Neural crest cell (in vitro differentiated cells): ENCODE data around the gene PCSK5. TPM values are rescaled to one million over a fixed set of nuclear protein-coding genes. Genes with fewer than 3 reads are reported as not detected.

Experiments
- DNase-seq: peaks from one replicate; pipeline ENCODE4 v3.0.0; 2021; ENCODE audit warnings: low read depth, mixed read lengths, low spot score
- H3K27ac Mint-ChIP-seq: one replicate; pipeline ENCODE4 v1.8.0; 2021; ENCODE audit warnings: mild to moderate bottlenecking, mixed read lengths; ENCODE audit not compliant: unreplicated experiment
- H3K27me3 Mint-ChIP-seq: 2 replicates; pipeline ENCODE4 v1.8.0; 2021; ENCODE audit warnings: low read depth, mild to moderate bottlenecking, mixed read lengths
- H3K36me3 Mint-ChIP-seq: 2 replicates; pipeline ENCODE4 v1.8.0; 2021; ENCODE audit warnings: low read depth, mild to moderate bottlenecking, mixed read lengths
- H3K4me1 Mint-ChIP-seq: 2 replicates; pipeline ENCODE4 v1.8.0; 2021; ENCODE audit warnings: mixed read lengths
- H3K4me3 Mint-ChIP-seq: one replicate; pipeline ENCODE4 v1.8.0; 2021; ENCODE audit warnings: mild to moderate bottlenecking, mixed read lengths
- H3K9me3 Mint-ChIP-seq: 2 replicates; pipeline ENCODE4 v1.8.0; 2021; ENCODE audit warnings: mixed read lengths
- total RNA-seq: library from RNA; stranded (reverse); gene quantifications from 2 replicates; pipeline ENCODE4 v1.2.1, GENCODE V29; 2021
- TF ChIP-seq, protein P1 (sequence below): fragments of 200-600 bp; sonication (generic); conservative IDR thresholded peaks from 2 replicates; pipeline ENCODE4 v1.5.0; 2021; ENCODE audit warnings: antibody characterized with exemption, mild to moderate bottlenecking

Gene PCSK5
- total RNA-seq, 1 donor from 2014 or later = 3.1 TPM

DNA sequence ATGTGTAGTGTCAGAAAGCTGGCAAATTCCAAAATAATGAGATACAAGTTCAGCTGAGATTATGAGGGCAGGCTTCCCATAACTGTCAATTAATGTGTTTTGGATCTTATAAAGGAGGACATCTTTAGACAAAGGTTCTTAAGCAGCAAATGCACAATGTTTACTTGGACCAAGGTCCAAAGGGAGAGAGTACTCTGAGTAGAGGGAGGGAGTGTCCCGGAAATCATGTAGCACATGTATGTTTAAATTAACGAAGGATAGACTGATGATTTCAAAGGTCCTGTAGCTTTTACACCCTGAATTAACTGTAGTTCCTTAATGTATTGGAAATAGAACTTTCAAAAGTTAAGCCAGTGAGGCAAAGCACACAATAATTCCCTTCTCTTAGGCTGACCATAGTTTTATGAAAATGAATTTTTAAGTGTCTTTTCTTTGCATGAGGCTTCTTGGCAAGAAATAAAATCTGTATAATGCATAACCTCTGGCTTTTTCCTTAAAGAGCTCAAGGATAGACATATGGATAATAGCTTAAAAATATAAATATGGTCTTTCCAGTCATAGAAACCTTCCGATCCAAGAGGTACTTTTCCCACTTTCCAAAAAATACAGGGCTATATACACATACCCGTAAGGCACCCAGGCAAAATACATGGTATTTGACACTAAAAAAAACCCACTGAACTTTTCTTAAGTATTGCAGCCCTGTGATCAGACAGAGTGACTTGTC is 93.0 kb downstream of the PCSK5 start:
- H3K4me3 Mint-ChIP-seq = no peak overlapping the region
- no peak overlapping the region for H3K27ac Mint-ChIP-seq
- TF ChIP-seq, protein P1, sequence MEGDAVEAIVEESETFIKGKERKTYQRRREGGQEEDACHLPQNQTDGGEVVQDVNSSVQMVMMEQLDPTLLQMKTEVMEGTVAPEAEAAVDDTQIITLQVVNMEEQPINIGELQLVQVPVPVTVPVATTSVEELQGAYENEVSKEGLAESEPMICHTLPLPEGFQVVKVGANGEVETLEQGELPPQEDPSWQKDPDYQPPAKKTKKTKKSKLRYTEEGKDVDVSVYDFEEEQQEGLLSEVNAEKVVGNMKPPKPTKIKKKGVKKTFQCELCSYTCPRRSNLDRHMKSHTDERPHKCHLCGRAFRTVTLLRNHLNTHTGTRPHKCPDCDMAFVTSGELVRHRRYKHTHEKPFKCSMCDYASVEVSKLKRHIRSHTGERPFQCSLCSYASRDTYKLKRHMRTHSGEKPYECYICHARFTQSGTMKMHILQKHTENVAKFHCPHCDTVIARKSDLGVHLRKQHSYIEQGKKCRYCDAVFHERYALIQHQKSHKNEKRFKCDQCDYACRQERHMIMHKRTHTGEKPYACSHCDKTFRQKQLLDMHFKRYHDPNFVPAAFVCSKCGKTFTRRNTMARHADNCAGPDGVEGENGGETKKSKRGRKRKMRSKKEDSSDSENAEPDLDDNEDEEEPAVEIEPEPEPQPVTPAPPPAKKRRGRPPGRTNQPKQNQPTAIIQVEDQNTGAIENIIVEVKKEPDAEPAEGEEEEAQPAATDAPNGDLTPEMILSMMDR = no peak
- DNase-seq = no peak
- no peaks in the 10 kb centered on the region for H3K9me3 Mint-ChIP-seq
- H3K4me1 Mint-ChIP-seq = no peaks in the 10 kb centered on the region
- no peaks in the 10 kb centered on the region for H3K27me3 Mint-ChIP-seq
- H3K36me3 Mint-ChIP-seq = no peaks in the 10 kb centered on the region

DNA sequence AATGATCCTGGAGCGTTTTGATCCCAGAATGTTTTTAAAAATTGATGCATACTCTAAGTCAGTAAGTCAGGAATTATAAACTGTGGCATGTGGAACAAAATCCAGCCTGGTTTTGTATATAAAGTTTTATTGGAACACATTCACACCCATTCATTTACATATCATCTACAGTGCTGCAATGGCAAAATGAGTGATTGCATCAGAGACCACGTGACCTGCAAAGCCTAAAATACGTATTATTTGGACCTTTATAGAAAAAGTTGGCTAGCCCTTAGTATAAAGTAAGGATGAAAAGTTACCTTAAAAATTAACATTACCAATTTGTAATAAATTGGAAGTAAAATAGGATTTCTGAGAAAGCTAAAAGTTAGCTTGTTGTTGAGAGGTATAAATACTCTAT is 95.0 kb downstream of the PCSK5 start:
- no peaks in the 10 kb centered on the region for H3K4me1 Mint-ChIP-seq
- TF ChIP-seq, protein P1 = no peak
- no peak overlapping the region for H3K27ac Mint-ChIP-seq
- H3K27me3 Mint-ChIP-seq = no peaks in the 10 kb centered on the region
- no peaks in the 10 kb centered on the region for H3K9me3 Mint-ChIP-seq
- H3K36me3 Mint-ChIP-seq = no peaks in the 10 kb centered on the region
- H3K4me3 Mint-ChIP-seq = no peak overlapping the region
- DNase-seq = no peak

DNA sequence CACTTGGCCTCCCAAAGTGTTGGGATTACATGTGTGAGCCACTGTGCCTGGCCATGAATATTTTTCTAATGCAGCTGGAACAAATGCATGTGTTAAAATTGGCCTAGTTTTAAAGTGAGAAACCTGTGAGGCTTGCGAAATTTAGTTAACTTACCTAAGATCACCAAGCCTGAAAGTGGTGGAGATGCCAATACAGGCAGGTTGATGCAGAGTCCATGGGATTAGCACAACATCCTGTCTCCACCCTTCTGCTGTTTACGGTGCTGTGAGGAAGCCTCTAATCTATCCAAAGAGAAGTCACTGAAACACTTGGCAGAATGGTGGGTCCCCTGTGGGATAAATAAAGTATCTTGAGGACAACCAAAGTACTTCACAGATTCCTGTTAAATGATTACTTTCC is 98.2 kb downstream of the PCSK5 start:
- Mint-ChIP-seq H3K27ac (no peak overlapping the region), H3K4me3 (no peak overlapping the region), H3K36me3 (no peaks in the 10 kb centered on the region), H3K27me3 (no peaks in the 10 kb centered on the region), H3K4me1 (no peaks in the 10 kb centered on the region), H3K9me3 (no peaks in the 10 kb centered on the region)
- no peak for DNase-seq
- TF ChIP-seq, protein P1 = no peak

DNA sequence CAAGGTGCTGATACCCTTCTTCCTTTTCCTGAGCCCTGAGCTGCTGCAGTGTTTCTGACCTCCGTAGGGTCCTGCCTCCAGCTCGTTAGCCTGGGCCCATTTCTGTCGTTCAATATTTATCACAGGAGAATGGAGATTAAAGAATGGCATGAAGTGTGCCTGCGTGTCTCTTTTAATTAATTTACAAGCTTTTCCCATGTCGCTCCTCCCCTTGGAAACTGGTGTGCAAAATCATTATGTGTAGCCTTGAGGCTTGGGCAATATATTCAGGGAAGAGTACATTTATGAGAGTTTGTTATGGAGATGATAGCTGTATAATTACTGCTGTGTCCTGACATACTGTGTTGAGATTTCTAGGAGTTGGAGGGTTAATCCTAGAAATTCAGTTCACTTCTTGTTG is 99.7 kb downstream of the PCSK5 start:
- H3K36me3 Mint-ChIP-seq = no peaks in the 10 kb centered on the region
- no peak overlapping the region for H3K4me3 Mint-ChIP-seq
- TF ChIP-seq, protein P1 = no peak
- no peaks in the 10 kb centered on the region for H3K4me1 Mint-ChIP-seq
- H3K27me3 Mint-ChIP-seq = no peaks in the 10 kb centered on the region
- no peak overlapping the region for H3K27ac Mint-ChIP-seq
- peaks cover 2% of the 10 kb centered on the region for H3K9me3 Mint-ChIP-seq
- DNase-seq = no peak

DNA sequence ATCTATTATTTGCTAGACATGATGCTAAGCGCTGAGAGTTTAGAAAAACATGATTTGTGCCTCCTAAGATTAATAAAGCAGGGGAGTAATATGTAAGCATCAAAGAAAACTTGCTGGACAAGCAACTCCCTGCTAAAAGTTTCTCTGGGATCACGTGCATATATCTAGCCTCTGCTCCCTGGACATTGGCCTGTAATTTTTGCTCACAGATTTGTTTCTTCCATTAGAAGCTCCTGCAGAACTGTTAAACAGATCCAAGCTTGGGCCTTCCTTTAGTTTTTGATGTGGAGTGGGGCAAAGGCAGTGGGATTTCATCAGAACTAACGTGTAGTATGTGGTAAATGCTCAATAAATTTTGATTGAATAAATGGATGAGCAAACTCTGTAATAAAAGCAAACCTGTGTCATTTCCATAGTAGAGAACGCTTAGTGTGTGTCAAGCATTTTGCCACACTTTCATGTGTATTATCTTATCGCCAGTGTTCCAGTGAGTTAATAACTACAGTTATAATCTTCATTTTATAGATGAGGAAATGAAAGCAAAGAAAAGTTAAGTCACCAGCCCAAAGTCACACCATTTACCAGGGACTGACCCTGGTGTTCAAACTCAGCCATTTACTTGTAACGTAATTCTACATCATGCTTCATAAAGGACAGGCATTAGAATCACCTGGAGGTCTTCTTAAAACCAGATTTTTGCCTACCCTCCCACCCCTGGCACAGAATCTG is 100.3 kb downstream of the PCSK5 start:
- H3K36me3 Mint-ChIP-seq = no peaks in the 10 kb centered on the region
- H3K27me3 Mint-ChIP-seq = no peaks in the 10 kb centered on the region
- no peaks in the 10 kb centered on the region for H3K4me1 Mint-ChIP-seq
- no peak for DNase-seq
- TF ChIP-seq, protein P1 = no peak
- H3K4me3 Mint-ChIP-seq = no peak overlapping the region
- H3K9me3 Mint-ChIP-seq = peaks cover 2% of the 10 kb centered on the region
- H3K27ac Mint-ChIP-seq = no peak overlapping the region
